ENCODE results near the gene INPP5A. TPM values are rescaled to one million over a fixed set of nuclear protein-coding genes. Genes with fewer than 3 reads are reported as not detected.

INPP5A gene
- total RNA-seq, 1 experiment from 2014 or later, result 22.6 TPM

- CTCF ChIA-PET, result no interaction called here
- ATAC-seq (peak; percentile 74), DNase-seq (peak; percentile 27)
- Histone ChIP-seq H3K9ac (ENCODE audit: low read length) (no peak overlapping the region), H4K20me1 (ENCODE audit: low read length) (peaks cover 7% of the 10 kb centered on the region; the same call in 1 of the 2 replicates), H3K27ac (ENCODE audit: low read length) (no peak overlapping the region), H3K4me1 (ENCODE audit: insufficient read depth, low read length) (peaks cover 17% of the 10 kb centered on the region; the same call in 1 of the 2 replicates), H3K9me3 (ENCODE audit: low read length) (no peaks in the 10 kb centered on the region), H2AFZ (ENCODE audit: low read length) (no peak overlapping the region), H3K9me2 (replicated peaks; ENCODE audit: low read length) (no peaks in the 10 kb centered on the region), H3K4me3 (ENCODE audit: low read length) (no peak overlapping the region), H3K4me2 (ENCODE audit: low read length) (no peak overlapping the region), H3K36me3 (ENCODE audit: low read depth, low read length) (no peaks in the 10 kb centered on the region), H3K27me3 (ENCODE audit: low read length) (no peaks in the 10 kb centered on the region), H3K79me2 (ENCODE audit: low read length) (peaks cover 64% of the 10 kb centered on the region), H3F3A (ENCODE audit: low read length, unreplicated experiment) (no peaks in the 10 kb centered on the region)
- no peak for TF ChIP-seq EZH2phosphoT487 (IDR thresholded peaks at IDR 0.05; ENCODE audit: borderline replicate concordance, low read length)
- TF ChIP-seq EZH2 (IDR thresholded peaks at IDR 0.05; ENCODE audit: low read length, unreplicated experiment), result no peak
- no peak for TF ChIP-seq CTCF (conservative IDR thresholded peaks at IDR 0.05; ENCODE audit: low read depth, low read length)
- POLR2A ChIA-PET (ENCODE audit: unreplicated experiment), result no interaction called here
- intact Hi-C loops (cut with micrococcal nuclease), result no loop called here
- no TSS peak for BruUV-seq (replicated peaks)
These were observed 27.1 kb downstream of the INPP5A start for GRCh38 chr10:132564690-132565089.

- no peaks in the 10 kb centered on the region for H3K36me3 ChIP-seq (ENCODE audit: low read depth, low read length)
- TF ChIP-seq EZH2 (IDR thresholded peaks at IDR 0.05; ENCODE audit: low read length, unreplicated experiment), result no peak
- TF ChIP-seq CTCF (conservative IDR thresholded peaks at IDR 0.05; ENCODE audit: low read depth, low read length), result no peak
- no peak for TF ChIP-seq EZH2phosphoT487 (IDR thresholded peaks at IDR 0.05; ENCODE audit: borderline replicate concordance, low read length)
- peaks cover 59% of the 10 kb centered on the region for H3K79me2 ChIP-seq (ENCODE audit: low read length)
- DNase-seq (peak; percentile 14), ATAC-seq (no peak)
- no TSS peak for BruUV-seq (replicated peaks)
- H3K4me2 ChIP-seq (ENCODE audit: low read length), result no peak overlapping the region
- intact Hi-C loops (cut with micrococcal nuclease), result no loop called here
- no peaks in the 10 kb centered on the region for H3K27me3 ChIP-seq (ENCODE audit: low read length)
- H4K20me1 ChIP-seq (ENCODE audit: low read length), result peaks cover 7% of the 10 kb centered on the region; the same call in 1 of the 2 replicates
- H3K27ac ChIP-seq (ENCODE audit: low read length), result no peak overlapping the region
- no peaks in the 10 kb centered on the region for H3F3A ChIP-seq (ENCODE audit: low read length, unreplicated experiment)
- no peaks in the 10 kb centered on the region for H3K9me2 ChIP-seq (replicated peaks; ENCODE audit: low read length)
- no peak overlapping the region for H3K4me3 ChIP-seq (ENCODE audit: low read length)
- H3K9ac ChIP-seq (ENCODE audit: low read length), result no peak overlapping the region
- no peaks in the 10 kb centered on the region for H3K9me3 ChIP-seq (ENCODE audit: low read length)
- POLR2A ChIA-PET (ENCODE audit: unreplicated experiment), result no interaction called here
- no peak overlapping the region for H2AFZ ChIP-seq (ENCODE audit: low read length)
- CTCF ChIA-PET, result no interaction called here
- peaks cover 19% of the 10 kb centered on the region; the same call in 1 of the 2 replicates for H3K4me1 ChIP-seq (ENCODE audit: insufficient read depth, low read length)
These were observed 28.1 kb downstream of the INPP5A start for GRCh38 chr10:132565516-132566209.

GRCh38 chr10:132566892-132567291 lies 29.3 kb downstream of the INPP5A start:
- H3K9ac ChIP-seq (ENCODE audit: low read length), result no peak overlapping the region
- peaks cover 7% of the 10 kb centered on the region; the same call in 1 of the 2 replicates for H4K20me1 ChIP-seq (ENCODE audit: low read length)
- CTCF ChIA-PET, result no interaction called here
- intact Hi-C loops (cut with micrococcal nuclease), result no loop called here
- H3K4me2 ChIP-seq (ENCODE audit: low read length), result no peak overlapping the region
- no peak for ATAC-seq
- H3K27me3 ChIP-seq (ENCODE audit: low read length), result no peaks in the 10 kb centered on the region
- H2AFZ ChIP-seq (ENCODE audit: low read length), result no peak overlapping the region
- peaks cover 50% of the 10 kb centered on the region for H3K79me2 ChIP-seq (ENCODE audit: low read length)
- H3K27ac ChIP-seq (ENCODE audit: low read length), result no peak overlapping the region
- no peak overlapping the region for H3K4me3 ChIP-seq (ENCODE audit: low read length)
- no peak for DNase-seq
- no peaks in the 10 kb centered on the region for H3K9me2 ChIP-seq (replicated peaks; ENCODE audit: low read length)
- no peaks in the 10 kb centered on the region for H3F3A ChIP-seq (ENCODE audit: low read length, unreplicated experiment)
- no peak for TF ChIP-seq EZH2 (IDR thresholded peaks at IDR 0.05; ENCODE audit: low read length, unreplicated experiment)
- no peak for TF ChIP-seq CTCF (conservative IDR thresholded peaks at IDR 0.05; ENCODE audit: low read depth, low read length)
- TF ChIP-seq EZH2phosphoT487 (IDR thresholded peaks at IDR 0.05; ENCODE audit: borderline replicate concordance, low read length), result no peak
- no TSS peak for BruUV-seq (replicated peaks)
- no peaks in the 10 kb centered on the region for H3K9me3 ChIP-seq (ENCODE audit: low read length)
- H3K36me3 ChIP-seq (ENCODE audit: low read depth, low read length), result no peaks in the 10 kb centered on the region
- POLR2A ChIA-PET (ENCODE audit: unreplicated experiment), result no interaction called here
- peaks cover 30% of the 10 kb centered on the region for H3K4me1 ChIP-seq (ENCODE audit: insufficient read depth, low read length)

All from PC-3 (cell line).